H1 (cell line): ENCODE data around the gene ARHGEF38. TPM values are rescaled to one million over a fixed set of nuclear protein-coding genes. Genes with fewer than 3 reads are reported as not detected.

ENCODE experiments used
- CTCF ChIA-PET: fragments of 300-600 bp; sonication (Branson Sonifier 250); formaldehyde crosslinking; loops from one replicate; lab custom pipeline; 2021; ENCODE audit not compliant: partially characterized antibody; lab: Charles Lee
- POLR2A ChIA-PET: fragments of 300-600 bp; sonication (Branson Sonifier 250); formaldehyde crosslinking; loops from one replicate; lab custom pipeline; 2021; ENCODE audit warnings: inconsistent platforms; ENCODE audit not compliant: partially characterized antibody; lab: Charles Lee
- DNase-seq, 2 experiments: peaks; one replicate each; pipeline versions ENCODE4 v3.0.0 to v3.0.0-alpha.2; 2010 to 2022; ENCODE audit warnings: low spot score in 2 of 2, low read depth in 1 of 2, mixed read lengths in 1 of 2
- FAIRE-seq: peaks from 2 replicates; lab custom pipeline; 2011; peaks lifted over from hg19 to GRCh38; lab: Jason Lieb, UNC
- H2AFZ ChIP-seq: 2 replicates; pipeline ENCODE4 v1.8.1; 2012; ENCODE audit warnings: low read length, inconsistent platforms
- H2AK5ac ChIP-seq: 2 replicates; pipeline ENCODE4 v1.6.1; 2013; ENCODE audit warnings: low read depth, low read length
- H2BK120ac ChIP-seq: replicated peaks from 2 replicates; pipeline ENCODE3; 2013; ENCODE audit warnings: low read depth, low read length, inconsistent platforms
- H2BK12ac ChIP-seq: 2 replicates; pipeline ENCODE4 v1.6.1; 2013; ENCODE audit warnings: low read depth, low read length
- H2BK15ac ChIP-seq: 2 replicates; pipeline ENCODE4 v1.6.1; 2013; ENCODE audit warnings: low read length
- H2BK20ac ChIP-seq: 2 replicates; pipeline ENCODE4 v1.6.1; 2013; ENCODE audit warnings: low read length
- H2BK5ac ChIP-seq: 2 replicates; pipeline ENCODE4 v1.6.1; 2013; ENCODE audit warnings: low read depth, low read length
- H3K14ac ChIP-seq: 2 replicates; pipeline ENCODE4 v1.6.1; 2013; ENCODE audit warnings: inconsistent platforms; ENCODE audit not compliant: insufficient read length
- H3K18ac ChIP-seq: 2 replicates; pipeline ENCODE4 v1.6.1; 2013; ENCODE audit warnings: low read length; ENCODE audit errors: extremely low read depth
- H3K23ac ChIP-seq: 2 replicates; pipeline ENCODE4 v1.6.1; 2013; ENCODE audit warnings: inconsistent platforms; ENCODE audit not compliant: insufficient read length
- H3K23me2 ChIP-seq: 2 replicates; pipeline ENCODE4 v1.6.1; 2013; ENCODE audit warnings: low read depth, low read length
- H3K27ac ChIP-seq: 2 replicates; pipeline ENCODE4 v1.6.1; 2011; ENCODE audit warnings: low read depth, low read length, inconsistent platforms
- H3K27me3 ChIP-seq, 4 experiments: replicated peaks in 1 of 4; 1 replicate in 1 of 4; 2 replicates in 3 of 4; pipeline versions ENCODE4 v1.6.1 to v1.8.1; 2011 to 2013; ENCODE audit warnings: low read length in 3 of 4, mild to moderate bottlenecking in 3 of 4, inconsistent platforms in 2 of 4, mixed read lengths in 2 of 4, moderate library complexity in 1 of 4; ENCODE audit not compliant: control insufficient read depth in 3 of 4, insufficient read depth in 3 of 4; ENCODE audit errors: extremely low read depth in 1 of 4
- H3K36me3 ChIP-seq, 4 experiments: 2 replicates each; pipeline versions ENCODE4 v1.6.1 to v1.8.1; 2011 to 2013; ENCODE audit warnings: mild to moderate bottlenecking in 4 of 4, low read length in 3 of 4, moderate library complexity in 2 of 4, control low read depth in 1 of 4, inconsistent platforms in 1 of 4; ENCODE audit not compliant: insufficient read depth in 4 of 4, control insufficient read depth in 2 of 4
- H3K4ac ChIP-seq: replicated peaks from 2 replicates; pipeline ENCODE3; 2013; ENCODE audit warnings: low read length, low read depth, mixed read lengths, inconsistent platforms; ENCODE audit not compliant: insufficient read length
- H3K4me1 ChIP-seq, 4 experiments: replicated peaks in 1 of 4; 1 replicate in 1 of 4; 2 replicates in 3 of 4; pipeline versions ENCODE4 v1.6.1 to v1.8.1; 2011 to 2013; ENCODE audit warnings: low read length in 3 of 4, inconsistent platforms in 2 of 4, mixed read lengths in 1 of 4; ENCODE audit not compliant: insufficient read depth in 4 of 4, control insufficient read depth in 3 of 4
- H3K4me2 ChIP-seq, 2 experiments: 2 replicates each; pipeline versions ENCODE4 v1.6.1 to v1.8.1; 2011 to 2013; ENCODE audit warnings: low read depth in 2 of 2, low read length in 2 of 2, control low read depth in 1 of 2, inconsistent platforms in 1 of 2, mild to moderate bottlenecking in 1 of 2; ENCODE audit not compliant: insufficient read depth in 1 of 2
- H3K4me3 ChIP-seq, 4 experiments: fragments of 200-600, 300-600 bp in 1 of 4; sonication (generic), shearing (Covaris generic), sonication (Bioruptor Twin) in 1 of 4; 2 replicates each; pipeline versions ENCODE4 v1.5.1 to v1.8.1; 2011 to 2016; ENCODE audit warnings: low read length in 4 of 4, low read depth in 3 of 4, control low read depth in 2 of 4, inconsistent platforms in 2 of 4, mild to moderate bottlenecking in 2 of 4, mixed read lengths in 1 of 4, moderate library complexity in 1 of 4; ENCODE audit not compliant: insufficient read depth in 2 of 4; ENCODE audit errors: extremely low read depth in 1 of 4
- H3K56ac ChIP-seq: replicated peaks from 2 replicates; pipeline ENCODE3; 2013; ENCODE audit warnings: low read depth, mild to moderate bottlenecking, mixed read lengths, low read length, inconsistent platforms; ENCODE audit not compliant: insufficient read length
- H3K79me1 ChIP-seq: 2 replicates; pipeline ENCODE4 v1.6.1; 2013; ENCODE audit warnings: low read depth, low read length, control low read depth
- H3K79me2 ChIP-seq, 2 experiments: 2 replicates each; pipeline versions ENCODE4 v1.6.1 to v1.8.1; 2012 to 2013; ENCODE audit warnings: low read length in 2 of 2, mild to moderate bottlenecking in 2 of 2, inconsistent platforms in 1 of 2; ENCODE audit not compliant: insufficient read depth in 2 of 2, control insufficient read depth in 1 of 2
- H3K9ac ChIP-seq, 4 experiments: replicated peaks in 1 of 4; 1 replicate in 1 of 4; 2 replicates in 3 of 4; pipeline versions ENCODE4 v1.6.1 to v1.8.1; 2011 to 2013; ENCODE audit warnings: low read depth in 3 of 4, low read length in 3 of 4, control low read depth in 2 of 4, mild to moderate bottlenecking in 2 of 4, moderate library complexity in 2 of 4, inconsistent platforms in 1 of 4; ENCODE audit errors: extremely low read depth in 1 of 4
- H3K9me3 ChIP-seq, 2 experiments: 2 replicates each; pipeline versions ENCODE4 v1.6.1 to v1.8.1; 2012 to 2013; ENCODE audit warnings: mild to moderate bottlenecking in 2 of 2, moderate library complexity in 2 of 2, control low read depth in 1 of 2, inconsistent platforms in 1 of 2, low read depth in 1 of 2, low read length in 1 of 2, mixed read lengths in 1 of 2; ENCODE audit not compliant: insufficient read depth in 2 of 2
- H4K20me1 ChIP-seq, 2 experiments: replicated peaks in 1 of 2; 2 replicates each; pipeline versions ENCODE3 to v1.8.1; 2011 to 2013; ENCODE audit warnings: inconsistent platforms in 2 of 2, low read length in 2 of 2, mild to moderate bottlenecking in 1 of 2; ENCODE audit not compliant: insufficient read depth in 2 of 2, control insufficient read depth in 1 of 2
- H4K5ac ChIP-seq: 2 replicates; pipeline ENCODE4 v1.6.1; 2013; ENCODE audit warnings: low read length, low read depth, mixed read lengths, inconsistent platforms; ENCODE audit not compliant: insufficient read length
- H4K8ac ChIP-seq: 2 replicates; pipeline ENCODE4 v1.8.0; 2013; ENCODE audit warnings: mild to moderate bottlenecking, moderate library complexity, low read length, inconsistent platforms; ENCODE audit not compliant: insufficient read depth; ENCODE audit errors: extremely low read depth
- H4K91ac ChIP-seq: replicated peaks from 2 replicates; pipeline ENCODE3; 2013; ENCODE audit warnings: low read length, mixed read lengths, inconsistent platforms; ENCODE audit not compliant: insufficient read length
- CTBP2 ChIP-seq: IDR thresholded peaks from 2 replicates; pipeline ENCODE4 v1.7.0; 2011; ENCODE audit warnings: borderline replicate concordance, mild to moderate bottlenecking, moderate library complexity, mixed read lengths, low read length; ENCODE audit not compliant: insufficient read depth, insufficient read length
- E2F6 ChIP-seq: IDR thresholded peaks from 2 replicates; pipeline ENCODE4 v1.6.1; 2012; ENCODE audit warnings: inconsistent platforms
- EZH2 ChIP-seq: fragments of 200-600 bp; sonication (generic); IDR thresholded peaks from 2 replicates; pipeline ENCODE4 v1.7.1; 2012; ENCODE audit warnings: low read depth, mild to moderate bottlenecking, moderate library complexity, low read length, inconsistent platforms; ENCODE audit not compliant: severe bottlenecking
- HDAC6 ChIP-seq: IDR thresholded peaks from one replicate; pipeline ENCODE4 v1.7.1; 2012; ENCODE audit warnings: low read depth, mild to moderate bottlenecking, inconsistent platforms, low read length, moderate library complexity
- NANOG ChIP-seq: IDR thresholded peaks from 2 replicates; pipeline ENCODE4 v1.6.1; 2011; ENCODE audit warnings: low read length, low read depth, mild to moderate bottlenecking, inconsistent platforms; ENCODE audit not compliant: insufficient read depth, poor library complexity, severe bottlenecking
- NRF1 ChIP-seq: IDR thresholded peaks from 2 replicates; pipeline ENCODE4 v1.6.1; 2011; ENCODE audit warnings: mild to moderate bottlenecking, low read depth, low read length, improper control_type of control experiment
- PHF8 ChIP-seq: fragments of 200-600 bp; sonication (generic); conservative IDR thresholded peaks from 2 replicates; pipeline ENCODE4 v1.7.1; 2012; ENCODE audit warnings: low read depth, mild to moderate bottlenecking, inconsistent platforms, low read length, moderate library complexity
- POU5F1 ChIP-seq: IDR thresholded peaks from 2 replicates; pipeline ENCODE4 v1.6.1; 2011; ENCODE audit warnings: low read depth, mild to moderate bottlenecking, low read length, moderate library complexity
- RNF2 ChIP-seq: fragments of 200-900, 300-1000 bp; sonication (generic); IDR thresholded peaks from 2 replicates; pipeline ENCODE4 v1.7.1; 2016; ENCODE audit warnings: borderline replicate concordance, low read depth, mild to moderate bottlenecking, antibody characterized with exemption, low read length; ENCODE audit not compliant: poor library complexity, severe bottlenecking; ENCODE audit errors: missing control alignments
- SP1 ChIP-seq: IDR thresholded peaks from 2 replicates; pipeline ENCODE4 v1.6.1; 2011; ENCODE audit warnings: low read depth, low read length
- SP4 ChIP-seq: IDR thresholded peaks from 2 replicates; pipeline ENCODE4 v1.6.1; 2012; ENCODE audit warnings: low read length, inconsistent platforms
- YY1 ChIP-seq: IDR thresholded peaks from 2 replicates; pipeline ENCODE4 v1.6.1; 2011; ENCODE audit warnings: low read depth, mild to moderate bottlenecking, low read length
- WGBS, 2 experiments: shearing (Covaris generic) in 1 of 2; methylation state at CpG; one replicate each; pipeline versions ENCODE4 v1.1.6 to v1.1.7; 2013 to 2015; ENCODE audit warnings: low lambda C conversion rate in 2 of 2, mixed read lengths in 2 of 2, inconsistent platforms in 1 of 2, low coverage in 1 of 2, missing lambda C conversion rate in 1 of 2; ENCODE audit not compliant: insufficient replicate concordance in 2 of 2, insufficient coverage in 1 of 2, insufficient read length in 1 of 2; ENCODE audit errors: extremely low coverage in 1 of 2, missing lambda C conversion rate in 1 of 2; 5-methylcytosine and 5-hydroxymethylcytosine counted together
- polyA plus RNA-seq, 7 experiments: library from polyadenylated mRNA; depleted of rRNA in 3 of 7; stranded (reverse) in 5 of 7; unstranded in 2 of 7; fragments of >200 nt in 5 of 7; fragments of 200-250 nt in 2 of 7; gene quantifications; 1 replicate in 5 of 7; 2 replicates in 1 of 7; 4 replicates in 1 of 7; pipeline versions ENCODE4 v1.2.1 to v1.2.3, GENCODE V29; 2011 to 2013; ENCODE audit warnings: missing spikeins in 2 of 7, mixed read lengths in 2 of 7
- total RNA-seq: library from RNA; stranded (reverse); fragmentation: NEBNext Ultra II Directional; extraction: Animal tissue kit (Norgen Biotek cat#: 25700); gene quantifications from 2 replicates; pipeline ENCODE4 v1.2.1, GENCODE V29; 2021
- TF ChIP-seq, protein P1 (sequence below): IDR thresholded peaks from 2 replicates; pipeline ENCODE4 v1.6.1; 2011; ENCODE audit warnings: low read depth, mild to moderate bottlenecking, low read length; ENCODE audit not compliant: insufficient read depth

ARHGEF38 gene
- total and polyA plus RNA-seq, 2 of the 8 experiments (the other 6 are each of a cell fraction or from before 2014, with no cell fraction given): not detected

- no peak overlapping the region for H2AK5ac ChIP-seq
- no peak overlapping the region for H2BK5ac ChIP-seq
- no peaks in the 10 kb centered on the region; a peak in 1 of 7 replicates for H3K4me1 ChIP-seq
- no peak overlapping the region for H2BK12ac ChIP-seq
- no peak overlapping the region for H3K4me3 ChIP-seq
- H2AFZ ChIP-seq: no peak overlapping the region
- H3K36me3 ChIP-seq: no peaks in the 10 kb centered on the region
- H3K23ac ChIP-seq: no peak overlapping the region
- no peak overlapping the region for H3K27ac ChIP-seq
- 100% methylated on average over 1 of the region's 1 CpG; no CpG with 5 or more reads in 1 of the 2 experiments for WGBS, 2 experiments
- H4K8ac ChIP-seq: no peak overlapping the region
- H4K20me1 ChIP-seq: peaks cover 0 to 3% of the 10 kb centered on the region in 2 experiments
- no peak overlapping the region for H4K91ac ChIP-seq
- DNase-seq (no peak), FAIRE-seq (no peak)
- H3K4me2 ChIP-seq: no peak overlapping the region
- no peak overlapping the region for H2BK120ac ChIP-seq
- no peaks in the 10 kb centered on the region for H3K9me3 ChIP-seq
- no peaks in the 10 kb centered on the region for H3K23me2 ChIP-seq
- CTCF ChIA-PET: interaction anchor here (1.1 kb wide), 1 partner anchor 43 kb away, joined by 4 read pairs; no protein-coding TSS in a partner anchor
- H2BK20ac ChIP-seq: no peak overlapping the region
- H3K27me3 ChIP-seq: peaks cover 9 to 34% (median 25%) of the 10 kb centered on the region in 4 experiments
- H3K56ac ChIP-seq: no peak overlapping the region
- no peak overlapping the region for H3K9ac ChIP-seq
- no peak overlapping the region for H2BK15ac ChIP-seq
- no peaks in the 10 kb centered on the region for H3K79me1 ChIP-seq
- no peak overlapping the region for H4K5ac ChIP-seq
- POLR2A ChIA-PET: no interaction called here
- H3K79me2 ChIP-seq: no peaks in the 10 kb centered on the region
- no peak overlapping the region for H3K18ac ChIP-seq
- H3K14ac ChIP-seq: no peak overlapping the region
- H3K4ac ChIP-seq: no peak overlapping the region
- TF ChIP-seq SP1 (no peak), SP4 (no peak), HDAC6 (no peak), PHF8 (no peak), CTBP2 (no peak), POU5F1 (no peak), NRF1 (no peak), EZH2 (no peak), E2F6 (no peak), YY1 (no peak), NANOG (no peak), RNF2 (no peak)
- TF ChIP-seq, protein P1, sequence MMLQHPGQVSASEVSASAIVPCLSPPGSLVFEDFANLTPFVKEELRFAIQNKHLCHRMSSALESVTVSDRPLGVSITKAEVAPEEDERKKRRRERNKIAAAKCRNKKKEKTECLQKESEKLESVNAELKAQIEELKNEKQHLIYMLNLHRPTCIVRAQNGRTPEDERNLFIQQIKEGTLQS: no peak
Observed at GRCh38 chr4:105563352-105563751, 10.9 kb downstream of the ARHGEF38 start.
